Keratinocyte (primary cell): ENCODE results near the gene ATP5MC3. TPM values are rescaled to one million over a fixed set of nuclear protein-coding genes. Genes with fewer than 3 reads are reported as not detected.

ENCODE experiments used
- DNase-seq: peaks from one replicate; pipeline ENCODE4 v3.0.0-alpha.2; 2011; ENCODE audit warnings: low read depth, missing footprints, low spot score
- FAIRE-seq: peaks from 2 replicates; lab custom pipeline; 2011; peaks lifted over from hg19 to GRCh38; lab: Jason Lieb, UNC
- H2AFZ ChIP-seq: 2 replicates; pipeline ENCODE4 v1.6.0; 2012; ENCODE audit warnings: low read length, control low read depth, inconsistent platforms; ENCODE audit not compliant: control insufficient read depth
- H3K27ac ChIP-seq: 2 replicates; pipeline ENCODE4 v1.5.1; 2011; ENCODE audit warnings: low read length; ENCODE audit not compliant: control insufficient read depth, insufficient read depth
- H3K27me3 ChIP-seq: 3 replicates; pipeline ENCODE4 v1.6.0; 2011; ENCODE audit warnings: low read length; ENCODE audit not compliant: control insufficient read depth, insufficient read depth; ENCODE audit errors: extremely low read depth
- H3K36me3 ChIP-seq, 2 experiments: 2 replicates in 1 of 2; 3 replicates in 1 of 2; pipeline ENCODE4 v1.5.1; 2011; ENCODE audit warnings: low read length in 2 of 2, mild to moderate bottlenecking in 1 of 2; ENCODE audit not compliant: control insufficient read depth in 2 of 2, insufficient read depth in 2 of 2; ENCODE audit errors: extremely low read depth in 1 of 2
- H3K4me1 ChIP-seq: 3 replicates; pipeline ENCODE4 v1.5.1; 2011; ENCODE audit warnings: low read length; ENCODE audit not compliant: control insufficient read depth, insufficient read depth; ENCODE audit errors: extremely low read depth
- H3K4me2 ChIP-seq: 3 replicates; pipeline ENCODE4 v1.6.0; 2011; ENCODE audit warnings: low read depth, low read length; ENCODE audit not compliant: control insufficient read depth, insufficient read depth; ENCODE audit errors: extremely low read depth
- H3K4me3 ChIP-seq, 3 experiments: fragments of 200-600 bp in 1 of 3; sonication (generic) in 1 of 3; 2 replicates in 2 of 3; 3 replicates in 1 of 3; pipeline ENCODE4 v1.5.1; 2011 to 2016; ENCODE audit warnings: low read length in 3 of 3, mild to moderate bottlenecking in 3 of 3, control low read depth in 2 of 3, inconsistent platforms in 1 of 3, low read depth in 1 of 3, mixed read lengths in 1 of 3, mixed run types in 1 of 3, moderate library complexity in 1 of 3; ENCODE audit not compliant: control insufficient read depth in 2 of 3, insufficient read depth in 2 of 3; ENCODE audit errors: extremely low read depth in 1 of 3
- H3K79me2 ChIP-seq: 2 replicates; pipeline ENCODE4 v1.6.0; 2012; ENCODE audit warnings: low read length; ENCODE audit not compliant: control insufficient read depth, insufficient read depth
- H3K9ac ChIP-seq: 3 replicates; pipeline ENCODE4 v1.6.0; 2011; ENCODE audit warnings: low read length; ENCODE audit not compliant: control insufficient read depth, insufficient read depth; ENCODE audit errors: extremely low read depth
- H3K9me1 ChIP-seq: 3 replicates; pipeline ENCODE4 v1.6.0; 2011; ENCODE audit warnings: low read length; ENCODE audit not compliant: control insufficient read depth, insufficient read depth; ENCODE audit errors: extremely low read depth
- H3K9me3 ChIP-seq: 2 replicates; pipeline ENCODE4 v1.5.1; 2012; ENCODE audit warnings: low read depth, low read length; ENCODE audit not compliant: control insufficient read depth
- H4K20me1 ChIP-seq: 3 replicates; pipeline ENCODE4 v1.6.0; 2011; ENCODE audit warnings: low read length; ENCODE audit not compliant: control insufficient read depth, insufficient read depth; ENCODE audit errors: extremely low read depth
- CTCF ChIP-seq, 3 experiments: IDR thresholded peaks in 1 of 3; conservative IDR thresholded peaks in 1 of 3; optimal IDR thresholded peaks in 1 of 3; 2 replicates in 2 of 3; 3 replicates in 1 of 3; pipeline versions ENCODE3 to v1.5.1; 2011; ENCODE audit warnings: low read length in 3 of 3, mild to moderate bottlenecking in 3 of 3, moderate library complexity in 2 of 3, control low read depth in 1 of 3, inconsistent platforms in 1 of 3; ENCODE audit not compliant: insufficient read depth in 2 of 3; ENCODE audit errors: extremely low read depth in 1 of 3
- EZH2 ChIP-seq: IDR thresholded peaks from one replicate; pipeline ENCODE4 v1.6.1; 2012; ENCODE audit warnings: inconsistent platforms, mild to moderate bottlenecking, low read length, moderate library complexity
- dilution Hi-C: fragments of 300-500 bp; cut with MboI; formaldehyde crosslinking; loops from one replicate; pipeline ENCODE4 v1.7.0; 2020; ENCODE audit warnings: low sequenced_read_pairs; ENCODE audit not compliant: extremely low pct_ligation_motif_present
- polyA plus RNA-seq, 5 experiments: library from polyadenylated mRNA; depleted of rRNA in 3 of 5; stranded (reverse) in 3 of 5; stranded (forward) in 1 of 5; unstranded in 1 of 5; fragments of >200 nt; gene quantifications; 1 replicate in 1 of 5; 2 replicates in 3 of 5; 3 replicates in 1 of 5; pipeline versions ENCODE4 v1.2.1 to v1.2.3, GENCODE V29; 2011 to 2012; ENCODE audit warnings: missing spikeins in 2 of 5, low read depth in 1 of 5, low replicate concordance in 1 of 5

The ATP5MC3 gene
- polyA plus RNA-seq, 1 donor (not counting 4 experiments of a cell fraction or from before 2014, with no cell fraction given) = 933 TPM

GRCh38 chr2:175158894-175159293 lies 22.6 kb downstream of the ATP5MC3 start:
- FAIRE-seq (no peak), DNase-seq (no peak)
- no peak overlapping the region for H3K4me3 ChIP-seq
- H3K27me3 ChIP-seq = no peaks in the 10 kb centered on the region
- H3K27ac ChIP-seq = no peak overlapping the region
- dilution Hi-C loops = no loop called here
- H3K36me3 ChIP-seq = peaks cover 0 to 2% of the 10 kb centered on the region in 2 experiments
- no peaks in the 10 kb centered on the region for H3K9me3 ChIP-seq
- no peak overlapping the region for H3K4me2 ChIP-seq
- H4K20me1 ChIP-seq = peaks cover 17% of the 10 kb centered on the region
- H3K4me1 ChIP-seq = peaks cover 11% of the 10 kb centered on the region
- no peak overlapping the region for H3K9ac ChIP-seq
- H2AFZ ChIP-seq = no peak overlapping the region
- TF ChIP-seq CTCF (optimal IDR thresholded peaks at IDR 0.05 in 1 of 3, IDR thresholded peaks at IDR 0.05 in 1 of 3, conservative IDR thresholded peaks at IDR 0.05 in 1 of 3; ENCODE audit: extremely low read depth in 1 of 3, insufficient read depth in 2 of 3, low read length in 3 of 3) (no peak), EZH2 (no peak)
- H3K9me1 ChIP-seq = no peaks in the 10 kb centered on the region
- peaks cover 84% of the 10 kb centered on the region for H3K79me2 ChIP-seq

GRCh38 chr2:175156534-175156933 lies 25.0 kb downstream of the ATP5MC3 start:
- Histone ChIP-seq H2AFZ (no peak overlapping the region), H3K9ac (no peak overlapping the region), H3K36me3 (peaks cover 0 to 2% of the 10 kb centered on the region in 2 experiments), H3K27ac (no peak overlapping the region), H3K9me3 (no peaks in the 10 kb centered on the region), H3K79me2 (peaks cover 87% of the 10 kb centered on the region), H3K4me2 (no peak overlapping the region), H3K4me1 (peaks cover 11% of the 10 kb centered on the region), H3K9me1 (no peaks in the 10 kb centered on the region), H3K27me3 (no peaks in the 10 kb centered on the region), H3K4me3 (no peak overlapping the region), H4K20me1 (peaks cover 20% of the 10 kb centered on the region)
- DNase-seq (no peak), FAIRE-seq (no peak)
- TF ChIP-seq CTCF (optimal IDR thresholded peaks at IDR 0.05 in 1 of 3, IDR thresholded peaks at IDR 0.05 in 1 of 3, conservative IDR thresholded peaks at IDR 0.05 in 1 of 3; ENCODE audit: extremely low read depth in 1 of 3, insufficient read depth in 2 of 3, low read length in 3 of 3) (no peak), EZH2 (no peak)
- dilution Hi-C loops = no loop called here
